Erythroblast (primary cell): ENCODE measurements around the gene MCM9.

Experiments used
- GATA1 ChIP-seq: IDR thresholded peaks from 2 replicates; pipeline ENCODE4 v1.6.1; 2011; ENCODE audit warnings: low read depth, mild to moderate bottlenecking, control low read depth, low read length, moderate library complexity
- POLR2A ChIP-seq: IDR thresholded peaks from 2 replicates; pipeline ENCODE4 v1.6.1; 2011; ENCODE audit warnings: mild to moderate bottlenecking, low read length

DNA sequence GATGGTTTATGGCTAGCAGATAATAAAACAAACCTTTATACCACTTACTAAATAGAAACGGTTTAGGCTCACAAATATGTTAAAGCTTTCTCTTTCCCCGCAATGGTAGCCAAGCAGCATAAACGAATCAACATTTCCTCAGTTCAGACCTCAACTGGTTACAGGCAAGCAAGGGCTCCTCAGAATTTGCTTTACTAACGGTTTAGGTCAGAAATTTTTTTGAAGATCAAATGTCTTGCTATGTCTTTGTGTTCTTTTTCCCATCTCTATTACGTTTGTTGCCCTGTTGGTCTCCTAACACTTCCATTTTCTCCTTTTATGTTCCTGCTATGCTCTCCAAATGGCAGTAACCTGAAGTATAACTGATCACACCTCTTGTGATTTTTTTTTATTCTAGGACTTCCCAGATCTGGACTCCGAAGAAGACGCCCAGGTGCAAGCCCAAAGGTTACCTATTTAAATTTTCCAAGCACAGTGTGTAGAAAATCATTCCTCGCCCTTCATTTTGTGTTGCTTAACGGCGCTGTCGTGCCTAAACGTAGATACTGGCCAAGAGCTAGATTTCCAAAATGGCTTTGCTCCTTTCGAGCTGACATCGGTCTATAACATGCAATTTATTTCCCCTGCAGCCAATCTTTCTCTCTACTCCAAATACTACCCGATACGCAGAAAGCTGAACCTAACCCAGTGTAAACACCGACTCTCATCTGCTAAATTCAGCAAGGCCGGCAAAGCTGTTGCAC lies 41.7 kb downstream of the MCM9 start:
- TF ChIP-seq POLR2A (no peak), GATA1 (no peak)
